Right lung (tissue), 5 donors: Measurements from ENCODE around the gene TPI1. TPM values are rescaled to one million over a fixed set of nuclear protein-coding genes. Genes with fewer than 3 reads are reported as not detected.
"Not testable (repeated sequence)": the region's sequence is repeated elsewhere in the genome, so short reads cannot be mapped to it uniquely, and the experiment has no call there.

Experiments
- DNase-seq, 2 donors: peaks; one replicate each; pipeline ENCODE4 v3.0.0-alpha.2; 2013
- polyA plus RNA-seq, 5 donors: library from polyadenylated mRNA; unstranded; fragments of 120-200 nt; gene quantifications; one replicate each; pipeline versions ENCODE4 v1.2.1 to v1.2.3, GENCODE V29; 2013; ENCODE audit warnings: inconsistent platforms in 1 of 5, low replicate concordance in 1 of 5; ENCODE audit not compliant: insufficient read length in 5 of 5, insufficient read depth in 1 of 5

TPI1 gene
- polyA plus RNA-seq, 5 donors, result 420 to 565 (median 460) TPM

GRCh38 chr12:6843118-6843902, 24.0 kb upstream of the TPI1 start:
- DNase-seq, result no peak

GRCh38 chr12:6845395-6845794, 21.9 kb upstream of the TPI1 start:
- DNase-seq, result no peak

GRCh38 chr12:6846316-6846869, 20.9 kb upstream of the TPI1 start:
- DNase-seq, result no peak

GRCh38 chr12:6847676-6848075, 19.7 kb upstream of the TPI1 start:
- DNase-seq, result no peak

- DNase-seq, result no peak
These were observed 17.9 kb upstream of the TPI1 start for GRCh38 chr12:6849427-6849826.

- no peak for DNase-seq
These were observed 17.3 kb upstream of the TPI1 start for GRCh38 chr12:6849976-6850560.

- no peak for DNase-seq
These were observed 16.6 kb upstream of the TPI1 start for GRCh38 chr12:6850796-6851152.

GRCh38 chr12:6851153-6851920, 16.0 kb upstream of the TPI1 start, which contains the start of gene CDCA3:
CDCA3 (minus strand) TSS chr12:6851286; CDS start chr12:6850952, 334 bp downstream.
- peak; percentile 93 to 96 for DNase-seq

- DNase-seq, result peak; percentile 99
These were observed 15.2 kb upstream of the TPI1 start, which contains the start of gene USP5 for GRCh38 chr12:6851921-6852650. USP5 (plus strand) TSS chr12:6852150; CDS start chr12:6852180, 30 bp downstream.

GRCh38 chr12:6852651-6853354, 14.5 kb upstream of the TPI1 start:
- DNase-seq, result peak in 1 of 2 donors; percentile 28

GRCh38 chr12:6853626-6854025, 13.7 kb upstream of the TPI1 start:
- DNase-seq, result no peak

GRCh38 chr12:6854036-6854435, 13.3 kb upstream of the TPI1 start:
- DNase-seq, result no peak

GRCh38 chr12:6855322-6855721, 12.0 kb upstream of the TPI1 start:
- no peak for DNase-seq

GRCh38 chr12:6858799-6859198, 8.5 kb upstream of the TPI1 start:
- DNase-seq, result no peak

GRCh38 chr12:6860116-6860515, 7.2 kb upstream of the TPI1 start:
- DNase-seq, result no peak

- no peak for DNase-seq
These were observed 6.4 kb upstream of the TPI1 start for GRCh38 chr12:6860942-6861341.

- no peak for DNase-seq
These were observed 5.9 kb upstream of the TPI1 start for GRCh38 chr12:6861391-6861790.

GRCh38 chr12:6863033-6863432, 4.3 kb upstream of the TPI1 start:
- DNase-seq, result no peak

GRCh38 chr12:6863586-6864321, 3.6 kb upstream of the TPI1 start:
- DNase-seq, result no peak

GRCh38 chr12:6865307-6865706, 2.0 kb upstream of the TPI1 start:
- DNase-seq, result not testable (repeated sequence)
